HG03432 (cell line): ENCODE results near the gene THRB.
A peak's percentile ranks its signal among the peaks of the same experiment; 100 is the strongest.

ENCODE experiments used
- ATAC-seq: cut with Tn5 transposase; IDR thresholded peaks from one replicate; pipeline ENCODE4 v1.9.1; 2021; ENCODE audit warnings: mild to moderate bottlenecking, moderate library complexity; ENCODE audit not compliant: unreplicated experiment

THRB gene

DNA sequence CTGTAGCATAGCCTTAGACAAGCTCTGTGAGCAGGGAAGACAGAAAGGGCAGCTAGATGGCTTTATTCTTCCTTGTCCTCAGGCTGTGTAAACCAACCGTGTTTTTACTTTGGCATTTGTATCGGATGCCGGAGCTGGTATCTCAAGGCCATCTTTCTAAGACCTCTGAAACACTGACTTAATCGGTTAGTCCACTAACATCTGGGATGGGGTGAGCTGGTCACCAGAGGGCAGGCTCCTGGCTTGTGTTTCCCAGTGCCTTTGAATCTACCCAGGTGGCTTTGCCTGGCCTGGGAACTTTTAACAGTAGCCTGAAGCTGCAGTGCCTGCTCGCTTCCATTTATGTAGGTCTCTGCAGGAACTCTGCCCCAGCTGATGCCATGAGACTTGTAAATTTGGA is 296.8 kb downstream of the THRB start:
- ATAC-seq: no peak

DNA sequence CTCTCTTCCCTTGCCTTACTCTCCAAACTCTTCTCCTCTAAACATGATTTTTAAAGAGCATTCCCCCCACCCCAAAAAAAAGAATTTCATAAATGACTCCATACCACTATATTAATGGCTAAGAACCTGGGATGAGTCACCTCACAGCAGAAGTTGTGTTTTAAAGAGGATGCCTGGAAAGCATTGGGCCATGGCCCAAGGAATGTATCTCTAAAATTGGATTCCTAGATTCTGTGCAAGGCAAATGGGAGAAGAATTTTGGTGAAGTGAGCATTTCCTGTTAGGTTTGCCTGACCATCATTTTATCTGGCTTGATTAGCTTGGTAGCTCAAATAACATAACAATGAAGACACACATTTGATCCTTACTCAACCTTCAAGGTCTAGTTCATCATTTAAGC is 298.1 kb downstream of the THRB start:
- ATAC-seq: no peak

- no peak for ATAC-seq
Observed at GRCh38 chr3:24195504-24196230, 299.0 kb downstream of the THRB start.

DNA sequence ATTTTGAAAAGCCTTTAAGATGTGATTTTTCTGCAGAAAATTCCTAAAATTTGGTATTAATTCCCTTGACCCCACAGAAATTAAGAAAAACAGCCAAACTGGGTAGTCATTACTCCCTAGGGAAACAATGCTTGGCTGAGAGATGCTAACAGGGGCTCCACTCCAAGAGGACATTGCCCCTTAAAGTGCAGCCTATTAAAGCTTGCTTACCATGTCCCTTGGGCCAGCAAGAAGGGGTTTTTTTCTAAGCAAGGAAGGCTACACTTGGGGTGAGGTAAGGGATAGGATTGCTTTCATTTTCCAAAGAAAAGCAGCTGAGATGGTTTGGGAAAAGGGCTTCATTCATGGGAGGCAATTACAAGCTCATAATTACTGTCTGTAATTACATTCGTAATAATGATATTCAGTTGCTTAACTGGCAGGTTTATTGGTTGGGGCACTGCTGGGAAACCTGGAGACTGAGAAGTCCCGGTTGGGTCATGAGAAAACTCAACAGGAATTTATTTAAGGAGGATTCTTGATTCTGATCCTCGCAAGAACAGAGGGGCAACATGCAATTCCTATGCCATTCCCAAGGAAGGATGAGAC is 302.1 kb downstream of the THRB start:
- no peak for ATAC-seq

GRCh38 chr3:24191801-24192403 is 302.7 kb downstream of the THRB start:
- no peak for ATAC-seq

DNA sequence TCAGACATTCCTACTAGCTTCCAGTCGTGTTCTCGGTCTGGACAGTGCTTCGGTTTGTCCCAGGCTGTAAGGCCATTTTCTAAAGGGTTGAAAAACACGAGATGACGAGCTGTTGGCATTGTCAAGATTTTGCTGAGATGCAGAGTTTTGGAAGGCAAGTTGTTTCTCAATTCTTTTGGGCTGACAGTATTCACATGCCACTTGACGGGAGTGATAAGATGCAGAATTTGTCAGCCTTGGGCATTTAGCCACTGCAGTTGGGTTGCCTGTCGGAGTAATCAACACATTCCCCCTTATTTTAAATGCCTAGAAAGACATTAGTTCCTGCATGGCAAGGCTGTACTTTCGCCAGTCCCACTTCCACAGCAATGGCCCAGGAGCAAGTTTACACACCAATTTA is 304.4 kb downstream of the THRB start:
- ATAC-seq: no peak

- ATAC-seq: peak; percentile 91
Observed at GRCh38 chr3:24185738-24186384, 308.8 kb downstream of the THRB start.

DNA sequence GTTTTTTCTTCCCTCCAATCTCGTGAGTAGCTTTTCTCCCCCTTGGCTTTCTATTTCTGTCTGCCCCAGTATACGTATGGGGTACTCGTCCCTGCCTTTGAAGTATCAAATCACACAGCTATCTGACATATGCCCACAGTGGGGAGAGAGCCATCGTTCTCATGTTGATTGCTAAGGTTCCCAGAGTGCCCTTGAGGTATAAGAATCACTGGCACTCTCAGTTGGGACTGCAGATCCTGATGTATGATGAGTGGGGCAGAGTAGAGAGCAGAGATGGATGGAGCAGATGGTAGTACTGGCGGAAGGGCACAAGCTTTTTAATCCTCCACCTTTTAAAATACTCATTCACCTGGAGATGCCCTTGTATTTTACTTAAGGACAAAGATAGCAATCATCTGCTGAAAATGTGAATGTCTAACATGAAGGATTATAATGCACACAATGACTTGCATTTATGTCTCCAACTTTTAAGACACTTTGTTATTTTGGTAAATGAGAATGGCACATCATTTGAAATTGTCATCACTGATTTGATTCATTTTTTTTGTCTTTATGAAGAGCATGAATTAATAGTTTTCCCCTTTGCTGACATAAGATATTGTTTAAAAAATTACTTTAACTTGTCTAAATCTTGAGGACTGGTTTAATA is 310.0 kb downstream of the THRB start:
- no peak for ATAC-seq

GRCh38 chr3:24182756-24183155 is 311.9 kb downstream of the THRB start:
- ATAC-seq: no peak

DNA sequence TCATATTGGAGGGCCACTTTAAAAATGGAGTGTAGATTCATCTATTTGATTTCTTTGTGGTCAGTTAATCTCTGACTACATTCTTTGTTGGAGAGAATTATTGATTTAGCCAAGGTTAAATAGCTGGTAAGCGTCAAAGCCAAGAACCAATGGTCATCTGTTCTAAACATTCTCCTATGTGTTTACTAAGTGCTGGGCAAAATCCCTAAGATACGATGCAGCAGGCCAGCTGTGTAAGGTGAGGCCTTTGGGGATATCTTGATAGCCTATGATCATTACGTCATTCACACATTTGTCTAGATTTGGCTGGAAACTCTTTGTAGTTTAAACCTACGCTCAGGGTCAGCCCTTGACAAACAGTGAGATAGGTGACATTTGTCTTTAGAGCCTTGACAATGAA is 313.4 kb downstream of the THRB start:
- no peak for ATAC-seq

GRCh38 chr3:24180616-24181015 is 314.0 kb downstream of the THRB start:
- no peak for ATAC-seq

- no peak for ATAC-seq
Observed at GRCh38 chr3:24177201-24177600, 317.4 kb downstream of the THRB start.

DNA sequence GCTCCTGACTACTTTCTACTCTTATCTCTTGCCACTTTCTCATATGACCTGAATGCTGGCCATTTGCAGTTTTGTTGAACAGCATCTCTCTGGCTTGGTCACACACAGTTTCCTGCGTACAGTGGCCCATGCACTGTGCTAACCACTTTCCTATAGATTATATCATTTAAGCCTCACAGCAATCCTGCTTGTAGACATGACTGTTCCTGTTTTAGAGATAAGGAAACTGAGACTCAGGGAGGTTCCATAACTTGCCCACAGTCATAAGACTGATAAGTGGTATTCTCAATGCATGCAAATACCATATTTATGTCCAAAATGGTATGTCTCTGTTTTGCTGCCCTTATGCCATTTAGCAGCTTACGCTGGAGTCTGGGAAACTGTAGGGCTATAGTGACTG is 320.0 kb downstream of the THRB start:
- no peak for ATAC-seq

DNA sequence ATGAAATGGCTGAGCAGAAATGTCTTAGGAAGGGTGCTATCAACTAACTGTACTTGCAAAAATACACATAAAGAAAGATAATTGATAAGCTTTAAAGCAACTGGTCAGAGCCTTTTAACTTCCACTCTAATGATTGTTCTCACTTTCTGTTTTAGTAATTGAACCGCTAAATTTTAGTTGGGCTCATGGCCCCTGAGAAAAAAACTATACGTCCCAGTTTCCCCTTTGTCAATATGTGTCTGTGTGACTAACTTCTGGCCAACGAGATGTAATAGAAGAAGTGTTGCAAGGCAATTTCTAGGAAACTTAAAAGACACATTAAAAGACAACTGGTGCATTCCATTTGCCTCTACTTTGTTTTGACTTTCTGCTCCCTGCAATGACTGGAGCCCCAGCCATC is 325.7 kb downstream of the THRB start:
- ATAC-seq: peak; percentile 60

GRCh38 chr3:24167429-24167828 is 327.2 kb downstream of the THRB start:
- no peak for ATAC-seq

- ATAC-seq: no peak
Observed at GRCh38 chr3:24166515-24166914, 328.1 kb downstream of the THRB start.

GRCh38 chr3:24165603-24165982 is 329.1 kb downstream of the THRB start:
- no peak for ATAC-seq

- ATAC-seq: no peak
Observed at GRCh38 chr3:24164967-24165602, 329.6 kb downstream of the THRB start.

GRCh38 chr3:24162929-24163328 is 331.7 kb downstream of the THRB start:
- no peak for ATAC-seq

DNA sequence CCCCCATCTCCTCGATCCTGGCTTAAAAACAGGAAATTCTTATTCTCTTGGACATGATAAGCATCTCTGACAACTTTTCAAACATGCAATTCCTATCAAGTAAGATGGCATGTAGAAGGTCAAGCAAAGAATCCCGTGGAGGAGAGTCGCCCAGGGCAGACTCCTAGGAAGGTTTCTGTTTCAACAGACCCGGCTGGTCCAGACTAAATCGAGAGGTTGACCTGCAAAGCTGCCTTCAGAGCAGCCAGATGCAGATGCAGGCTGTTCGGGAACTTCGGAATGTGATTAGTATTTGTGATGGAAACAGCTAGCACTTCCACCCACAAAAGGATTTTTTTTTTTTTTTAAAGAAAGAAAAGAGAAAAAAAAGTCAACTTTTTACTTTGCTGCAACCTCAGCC is 332.8 kb downstream of the THRB start:
- no peak for ATAC-seq
